Naive B cell (primary cell): Measurements from ENCODE around the gene SLC6A1. TPM values are rescaled to one million over a fixed set of nuclear protein-coding genes. Genes with fewer than 3 reads are reported as not detected.

ENCODE experiments used
- ATAC-seq, 2 donors: fragments of 150-1000 bp; cut with Tn5 transposase; 2 replicates each; pipeline ENCODE4 v1.10.0; 2021; ENCODE audit warnings: low read depth in 2 of 2, mild to moderate bottlenecking in 2 of 2, moderate library complexity in 2 of 2
- DNase-seq: peaks from one replicate; pipeline ENCODE4 v3.0.0; 2022
- H3K27ac Mint-ChIP-seq, 6 donors: one replicate each; pipeline ENCODE4 v1.8.0; 2020 to 2022; ENCODE audit warnings: mild to moderate bottlenecking in 6 of 6, mixed read lengths in 6 of 6, moderate library complexity in 5 of 6, inconsistent platforms in 2 of 6
- H3K27me3 Mint-ChIP-seq, 3 donors: one replicate each; pipeline ENCODE4 v1.8.0; 2021 to 2022; ENCODE audit warnings: mixed read lengths in 3 of 3, mild to moderate bottlenecking in 1 of 3
- H3K36me3 Mint-ChIP-seq, 2 donors: one replicate each; pipeline ENCODE4 v1.8.0; 2020 to 2022; ENCODE audit warnings: mixed read lengths in 2 of 2, inconsistent platforms in 1 of 2, mild to moderate bottlenecking in 1 of 2
- H3K4me1 Mint-ChIP-seq, 3 donors: one replicate each; pipeline ENCODE4 v1.8.0; 2020 to 2022; ENCODE audit warnings: mixed read lengths in 3 of 3, inconsistent platforms in 1 of 3, mild to moderate bottlenecking in 1 of 3, moderate library complexity in 1 of 3
- H3K4me3 Mint-ChIP-seq, 8 donors: one replicate each; pipeline ENCODE4 v1.8.0; 2020 to 2022; ENCODE audit warnings: mild to moderate bottlenecking in 8 of 8, mixed read lengths in 8 of 8, moderate library complexity in 8 of 8, inconsistent platforms in 2 of 8
- H3K9me3 Mint-ChIP-seq, 7 donors: one replicate each; pipeline ENCODE4 v1.8.0; 2020 to 2022; ENCODE audit warnings: mixed read lengths in 7 of 7, mild to moderate bottlenecking in 5 of 7, inconsistent platforms in 2 of 7, moderate library complexity in 1 of 7
- polyA plus RNA-seq, 6 donors: library from polyadenylated mRNA; unstranded; fragments of 300-500 nt; fragmentation: Illumina TruSeq; gene quantifications; one replicate each; pipeline ENCODE4 v1.2.3, GENCODE V29; 2021; ENCODE audit warnings: low read depth in 6 of 6

SLC6A1 gene
- polyA plus RNA-seq, 6 donors from 2014 or later, result not detected

- H3K27ac Mint-ChIP-seq, result peak overlapping the region in 1 of 6 donors; percentile 14
- ATAC-seq (no peak), DNase-seq (no peak)
- H3K9me3 Mint-ChIP-seq, result no peaks in the 10 kb centered on the region
- H3K4me1 Mint-ChIP-seq, result no peaks in the 10 kb centered on the region
- no peak overlapping the region for H3K4me3 Mint-ChIP-seq
- no peaks in the 10 kb centered on the region for H3K36me3 Mint-ChIP-seq
- H3K27me3 Mint-ChIP-seq, result peaks cover 6 to 33% (median 20%) of the 10 kb centered on the region in 3 donors
Measured at GRCh38 chr3:10956986-10957385, 35.6 kb upstream of the SLC6A1 start.

DNA sequence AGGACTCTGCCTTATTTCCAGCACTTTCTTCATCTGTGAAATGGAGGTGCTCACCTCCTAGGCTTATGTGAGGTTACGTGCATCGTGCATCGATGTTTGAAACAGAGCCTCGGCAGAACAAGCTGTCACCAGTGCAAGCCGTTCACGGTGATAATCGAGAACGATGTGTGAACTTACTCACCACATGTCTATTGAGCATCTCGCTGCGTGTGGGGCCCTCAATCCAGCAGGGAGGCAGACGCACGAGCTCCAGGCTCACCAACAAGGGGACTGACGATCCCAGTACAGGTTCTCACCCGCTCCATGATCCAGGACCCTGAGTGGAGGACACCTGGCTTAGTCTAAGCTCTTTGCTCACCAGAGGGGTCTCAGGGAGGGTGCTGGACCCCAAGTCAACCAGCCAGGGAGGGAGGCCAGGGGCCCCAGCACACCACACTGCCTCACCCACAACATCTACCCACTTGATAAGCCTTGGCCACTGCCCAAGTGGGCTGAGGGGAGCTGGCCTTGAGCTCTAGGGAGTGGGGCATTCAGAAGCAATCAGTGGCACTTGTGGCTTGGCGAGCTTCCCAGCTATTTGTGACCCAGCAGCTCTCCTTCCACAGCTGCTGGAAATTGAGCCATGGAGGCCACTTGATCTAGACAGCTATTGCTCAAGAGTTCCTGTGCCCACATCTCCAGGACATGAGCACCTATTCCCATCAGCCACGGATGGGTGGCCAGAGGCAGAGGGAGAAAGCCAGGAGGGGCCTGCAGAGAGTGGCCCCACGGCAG lies 34.4 kb upstream of the SLC6A1 start:
- no peaks in the 10 kb centered on the region for H3K36me3 Mint-ChIP-seq
- H3K4me1 Mint-ChIP-seq, result no peaks in the 10 kb centered on the region
- peaks cover 6 to 33% (median 25%) of the 10 kb centered on the region in 3 donors for H3K27me3 Mint-ChIP-seq
- ATAC-seq (no peak), DNase-seq (no peak)
- no peak overlapping the region for H3K4me3 Mint-ChIP-seq
- no peaks in the 10 kb centered on the region for H3K9me3 Mint-ChIP-seq
- H3K27ac Mint-ChIP-seq, result peak overlapping the region in 2 of 6 donors; percentile 22 to 69

DNA sequence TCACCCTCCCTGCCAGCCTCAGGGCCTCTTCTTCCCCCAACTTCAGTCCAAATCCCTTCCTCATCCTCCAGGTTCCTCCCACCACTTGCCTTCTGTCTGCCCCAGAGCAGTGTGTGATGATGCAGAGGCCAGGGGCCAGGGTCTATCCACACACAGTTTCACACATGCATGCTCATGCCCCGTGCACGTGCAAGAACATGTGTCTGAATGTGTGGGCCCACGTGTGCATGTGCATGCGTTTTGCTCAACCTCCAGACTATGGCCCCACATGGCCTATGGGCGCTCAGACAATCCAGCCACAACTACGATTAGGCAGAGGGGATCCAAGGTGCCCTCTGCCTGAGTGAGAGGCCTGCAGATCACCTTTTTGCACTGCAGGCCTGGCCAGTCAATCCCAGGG lies 32.3 kb upstream of the SLC6A1 start:
- Mint-ChIP-seq H3K27me3 (peaks cover 9 to 39% (median 26%) of the 10 kb centered on the region in 3 donors), H3K36me3 (no peaks in the 10 kb centered on the region), H3K4me3 (no peak overlapping the region), H3K27ac (peak overlapping the region in 1 of 6 donors; percentile 3), H3K9me3 (peaks cover 0 to 4% (median 0%) of the 10 kb centered on the region in 7 donors), H3K4me1 (no peaks in the 10 kb centered on the region)
- DNase-seq (no peak), ATAC-seq (no peak)

DNA sequence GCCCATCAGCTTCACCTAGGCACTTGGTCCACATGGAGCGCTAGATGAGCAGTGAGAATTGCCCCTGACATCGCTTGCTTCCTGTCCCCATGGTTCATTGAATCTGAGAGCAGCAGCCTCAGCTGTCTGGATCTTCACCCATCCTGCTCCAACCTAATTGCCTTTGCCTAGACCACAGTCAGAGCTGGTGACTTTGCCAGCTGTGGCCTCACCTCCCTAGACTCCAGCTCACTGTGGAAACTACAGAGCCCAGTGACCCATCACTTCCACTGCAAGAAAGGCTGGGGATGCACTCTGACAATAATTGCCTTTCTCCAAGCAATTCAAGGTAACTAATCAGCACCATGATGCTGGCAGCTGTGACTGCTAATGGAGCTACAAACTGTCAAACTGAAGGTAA lies 30.6 kb upstream of the SLC6A1 start:
- Mint-ChIP-seq H3K9me3 (peaks cover 0 to 4% (median 0%) of the 10 kb centered on the region in 7 donors), H3K4me3 (no peak overlapping the region), H3K4me1 (no peaks in the 10 kb centered on the region), H3K27ac (no peak overlapping the region), H3K36me3 (no peaks in the 10 kb centered on the region), H3K27me3 (peaks cover 17 to 39% (median 31%) of the 10 kb centered on the region in 3 donors)
- DNase-seq, result no peak
- no peak for ATAC-seq

DNA sequence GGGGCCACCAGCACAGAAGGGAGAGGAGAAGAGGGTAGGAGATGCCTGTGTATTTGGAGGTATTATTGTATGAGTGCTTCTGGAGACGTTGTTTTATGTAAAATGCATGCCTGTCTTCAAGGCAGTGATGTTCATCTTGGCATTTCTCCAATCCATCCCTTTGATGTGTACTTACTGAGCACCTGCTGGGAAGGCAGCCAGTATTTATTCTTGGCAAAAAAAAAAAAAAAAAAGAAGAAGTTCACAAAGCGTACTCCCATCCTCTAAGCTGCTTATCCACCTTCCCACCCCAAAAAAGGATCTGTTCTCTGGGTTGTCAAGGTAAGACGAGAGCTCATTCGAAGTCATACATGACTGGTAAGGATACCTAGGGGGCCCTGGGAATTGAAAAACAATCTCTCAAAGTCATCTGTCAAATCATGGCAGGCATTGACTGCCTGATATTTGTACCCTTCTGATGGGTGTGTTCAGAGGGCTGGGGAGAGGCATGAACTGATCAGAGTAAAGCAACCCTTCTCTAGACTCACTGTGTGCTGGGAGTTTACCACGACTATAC lies 30.0 kb upstream of the SLC6A1 start:
- H3K4me3 Mint-ChIP-seq, result peak overlapping the region in 1 of 8 donors; percentile 42
- no peaks in the 10 kb centered on the region for H3K36me3 Mint-ChIP-seq
- H3K27me3 Mint-ChIP-seq, result peaks cover 17 to 44% (median 36%) of the 10 kb centered on the region in 3 donors
- ATAC-seq (no peak), DNase-seq (no peak)
- H3K9me3 Mint-ChIP-seq, result peaks cover 0 to 4% (median 0%) of the 10 kb centered on the region in 7 donors
- no peaks in the 10 kb centered on the region for H3K4me1 Mint-ChIP-seq
- no peak overlapping the region for H3K27ac Mint-ChIP-seq

GRCh38 chr3:10964537-10965167 lies 27.9 kb upstream of the SLC6A1 start:
- H3K27ac Mint-ChIP-seq, result no peak overlapping the region
- no peaks in the 10 kb centered on the region for H3K36me3 Mint-ChIP-seq
- no peaks in the 10 kb centered on the region for H3K4me1 Mint-ChIP-seq
- H3K27me3 Mint-ChIP-seq, result peaks cover 17 to 53% (median 44%) of the 10 kb centered on the region in 3 donors
- ATAC-seq (no peak), DNase-seq (no peak)
- peaks cover 0 to 4% (median 0%) of the 10 kb centered on the region in 7 donors for H3K9me3 Mint-ChIP-seq
- no peak overlapping the region for H3K4me3 Mint-ChIP-seq

DNA sequence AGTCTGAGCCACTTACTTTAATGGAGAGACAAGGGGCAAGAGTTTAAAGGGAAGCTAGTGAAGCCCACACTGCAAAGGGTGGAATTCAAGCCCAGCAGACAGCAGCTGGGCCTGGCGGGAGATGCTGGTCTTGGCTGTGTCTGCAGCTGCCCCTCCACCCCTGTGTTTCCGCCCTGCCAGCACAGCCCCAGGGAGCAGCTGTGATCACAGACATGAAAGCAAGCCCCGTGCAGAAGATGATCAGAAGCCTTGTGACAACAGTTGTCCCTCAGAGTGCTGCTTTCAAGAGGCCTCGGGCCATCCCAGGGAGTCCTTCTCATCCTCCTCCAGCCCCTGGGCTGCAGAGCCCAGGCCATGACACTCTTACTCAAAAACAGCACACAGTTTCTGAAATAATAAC lies 24.1 kb upstream of the SLC6A1 start:
- Mint-ChIP-seq H3K36me3 (no peaks in the 10 kb centered on the region), H3K4me3 (no peak overlapping the region), H3K9me3 (peaks cover 0 to 4% (median 0%) of the 10 kb centered on the region in 7 donors), H3K27ac (no peak overlapping the region), H3K27me3 (peaks cover 22 to 61% (median 36%) of the 10 kb centered on the region in 3 donors), H3K4me1 (no peaks in the 10 kb centered on the region)
- ATAC-seq, result no peak
- DNase-seq, result no peak

GRCh38 chr3:10970306-10970960 lies 22.1 kb upstream of the SLC6A1 start:
- no peaks in the 10 kb centered on the region for H3K4me1 Mint-ChIP-seq
- peaks cover 25 to 54% (median 28%) of the 10 kb centered on the region in 3 donors for H3K27me3 Mint-ChIP-seq
- no peaks in the 10 kb centered on the region for H3K36me3 Mint-ChIP-seq
- no peak for DNase-seq
- H3K27ac Mint-ChIP-seq, result peak overlapping the region in 1 of 6 donors; percentile 9
- peaks cover 0 to 6% (median 0%) of the 10 kb centered on the region in 7 donors for H3K9me3 Mint-ChIP-seq
- no peak for ATAC-seq
- no peak overlapping the region for H3K4me3 Mint-ChIP-seq

- Mint-ChIP-seq H3K36me3 (no peaks in the 10 kb centered on the region), H3K9me3 (peaks cover 0 to 11% (median 2%) of the 10 kb centered on the region in 7 donors), H3K27me3 (peaks cover 18 to 57% (median 29%) of the 10 kb centered on the region in 3 donors), H3K4me3 (no peak overlapping the region), H3K27ac (no peak overlapping the region), H3K4me1 (no peaks in the 10 kb centered on the region)
- no peak for ATAC-seq
- DNase-seq, result no peak
Measured at GRCh38 chr3:10972072-10972782, 20.3 kb upstream of the SLC6A1 start.

- no peak overlapping the region for H3K27ac Mint-ChIP-seq
- H3K27me3 Mint-ChIP-seq, result peaks cover 18 to 56% (median 31%) of the 10 kb centered on the region in 3 donors
- no peaks in the 10 kb centered on the region for H3K36me3 Mint-ChIP-seq
- peaks cover 0 to 11% (median 2%) of the 10 kb centered on the region in 7 donors for H3K9me3 Mint-ChIP-seq
- H3K4me3 Mint-ChIP-seq, result no peak overlapping the region
- ATAC-seq, result no peak
- H3K4me1 Mint-ChIP-seq, result no peaks in the 10 kb centered on the region
- DNase-seq, result no peak
Measured at GRCh38 chr3:10973046-10973595, 19.4 kb upstream of the SLC6A1 start.

DNA sequence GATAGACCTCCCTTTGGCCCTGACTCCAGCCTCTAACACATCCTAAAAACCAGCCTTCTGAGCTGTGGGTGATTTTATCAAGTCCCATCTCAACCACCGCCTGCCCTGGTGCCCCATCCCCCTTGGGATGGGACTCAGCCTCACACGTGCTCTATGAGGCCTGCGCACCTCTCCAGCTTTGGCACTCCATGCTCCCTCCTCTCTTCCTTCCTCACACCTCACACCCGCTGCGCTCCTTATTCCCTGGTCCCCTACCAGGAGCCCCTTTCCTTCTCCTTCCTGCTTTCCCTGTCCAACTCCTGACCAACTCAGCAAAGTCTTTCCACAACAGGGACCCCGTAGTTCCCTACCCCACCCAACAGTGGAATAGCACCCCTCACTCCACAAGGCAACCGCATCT lies 18.4 kb upstream of the SLC6A1 start:
- H3K4me1 Mint-ChIP-seq, result no peaks in the 10 kb centered on the region
- no peaks in the 10 kb centered on the region for H3K36me3 Mint-ChIP-seq
- peak overlapping the region in 1 of 6 donors; percentile 81 for H3K27ac Mint-ChIP-seq
- H3K27me3 Mint-ChIP-seq, result peaks cover 22 to 59% (median 32%) of the 10 kb centered on the region in 3 donors
- H3K4me3 Mint-ChIP-seq, result no peak overlapping the region
- DNase-seq (no peak), ATAC-seq (no peak)
- peaks cover 0 to 11% (median 4%) of the 10 kb centered on the region in 7 donors for H3K9me3 Mint-ChIP-seq

DNA sequence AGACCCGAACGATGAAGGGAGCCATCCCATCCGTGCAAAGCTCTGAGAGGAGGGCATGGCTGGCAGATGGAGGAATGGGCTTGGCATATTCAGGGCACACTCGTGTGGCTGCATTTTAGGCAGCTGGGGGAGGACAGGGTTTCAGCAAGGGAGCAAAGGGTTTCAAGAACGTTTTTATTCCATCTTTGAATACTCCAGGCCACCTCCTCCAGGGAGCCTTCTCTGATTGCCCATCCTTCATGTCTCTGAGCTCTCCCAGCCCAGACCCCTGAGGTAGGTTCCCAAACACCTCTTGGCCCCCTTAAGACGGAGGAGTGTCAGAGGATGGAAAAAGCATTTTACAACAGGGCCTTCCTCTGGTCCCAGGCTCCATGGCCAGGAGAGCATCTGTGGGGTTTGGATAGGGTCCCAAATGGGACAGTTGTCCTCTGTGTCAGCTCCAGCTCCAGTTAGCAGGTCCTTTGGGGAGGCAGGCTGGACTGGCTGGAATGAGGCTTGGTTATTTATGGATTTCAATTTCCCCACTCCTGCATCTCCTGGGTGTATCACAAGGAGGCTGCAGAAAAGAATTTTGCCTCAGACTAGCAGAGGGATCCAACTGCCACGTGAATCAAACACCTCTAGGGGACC lies 17.7 kb upstream of the SLC6A1 start:
- H3K27ac Mint-ChIP-seq, result no peak overlapping the region
- ATAC-seq, result no peak
- no peaks in the 10 kb centered on the region for H3K36me3 Mint-ChIP-seq
- H3K9me3 Mint-ChIP-seq, result peaks cover 0 to 8% (median 4%) of the 10 kb centered on the region in 7 donors
- H3K4me1 Mint-ChIP-seq, result no peaks in the 10 kb centered on the region
- H3K4me3 Mint-ChIP-seq, result no peak overlapping the region
- no peak for DNase-seq
- H3K27me3 Mint-ChIP-seq, result peaks cover 22 to 65% (median 33%) of the 10 kb centered on the region in 3 donors
